Fibroblast of pulmonary artery (primary cell): ENCODE measurements around the gene CACNB2.
"Not testable (repeated sequence)": the region's sequence is repeated elsewhere in the genome, so short reads cannot be mapped to it uniquely, and the experiment has no call there.

Source experiments
- DNase-seq: peaks from one replicate; pipeline ENCODE4 v3.0.0-alpha.2; 2010; ENCODE audit warnings: low read depth
- H3K4me3 ChIP-seq: replicated peaks from 2 replicates; pipeline ENCODE4 v1.5.1; 2011; ENCODE audit warnings: low read depth, mild to moderate bottlenecking, control low read depth, low read length, moderate library complexity
- CTCF ChIP-seq: IDR thresholded peaks from 2 replicates; pipeline ENCODE4 v1.5.1; 2011; ENCODE audit warnings: mild to moderate bottlenecking, control low read depth, low read length, inconsistent platforms; ENCODE audit errors: missing control alignments

The CACNB2 gene

GRCh38 chr10:18582803-18583202 lies 442.6 kb downstream of the CACNB2 start:
- TF ChIP-seq CTCF: no peak
- no peak for DNase-seq
- H3K4me3 ChIP-seq: no peak overlapping the region

GRCh38 chr10:18583575-18584270 lies 443.5 kb downstream of the CACNB2 start:
- TF ChIP-seq CTCF: peak; percentile 33
- H3K4me3 ChIP-seq: no peak overlapping the region
- peak; percentile 39 for DNase-seq

GRCh38 chr10:18586637-18587036 lies 446.4 kb downstream of the CACNB2 start:
- not testable (repeated sequence) for DNase-seq, H3K4me3 ChIP-seq

GRCh38 chr10:18591141-18591540 lies 450.9 kb downstream of the CACNB2 start:
- DNase-seq, H3K4me3 ChIP-seq: not testable (repeated sequence)
